Loucy (cell line): ENCODE data around the gene SMPX.

Experiments
- H2AFZ ChIP-seq: fragments of 200-600 bp; sonication (generic); 2 replicates; pipeline ENCODE4 v1.6.0; 2016; ENCODE audit warnings: antibody characterized with exemption, mild to moderate bottlenecking, low read length, moderate library complexity
- H3F3A ChIP-seq: fragments of 200-600 bp; 2 replicates; pipeline ENCODE4 v1.6.0; 2016; ENCODE audit warnings: antibody characterized with exemption, low read depth, mild to moderate bottlenecking
- H3K27me3 ChIP-seq: fragments of 200-600 bp; sonication (generic); 2 replicates; pipeline ENCODE4 v1.6.1; 2014; ENCODE audit warnings: low read length, mild to moderate bottlenecking; ENCODE audit not compliant: insufficient read depth, poor library complexity, severe bottlenecking
- H3K36me3 ChIP-seq: fragments of 200-600 bp; sonication (generic); 2 replicates; pipeline ENCODE4 v1.6.1; 2016; ENCODE audit warnings: low read length; ENCODE audit not compliant: insufficient read depth
- H3K4me1 ChIP-seq: fragments of 200-600 bp; sonication (generic); 2 replicates; pipeline ENCODE4 v1.5.1; 2014; ENCODE audit warnings: low read length, mild to moderate bottlenecking; ENCODE audit not compliant: insufficient read depth, poor library complexity, severe bottlenecking
- H3K4me2 ChIP-seq: fragments of 200-600 bp; sonication (generic); 2 replicates; pipeline ENCODE4 v1.6.0; 2014; ENCODE audit warnings: antibody characterized with exemption, low read length, low read depth, mild to moderate bottlenecking; ENCODE audit not compliant: poor library complexity, severe bottlenecking
- H3K4me3 ChIP-seq: fragments of 200-600 bp; sonication (generic); 2 replicates; pipeline ENCODE4 v1.5.1; 2014; ENCODE audit warnings: low read length, mild to moderate bottlenecking, mixed read lengths; ENCODE audit not compliant: poor library complexity, severe bottlenecking
- H3K79me2 ChIP-seq: fragments of 200-600 bp; sonication (generic); 2 replicates; pipeline ENCODE4 v1.6.1; 2014; ENCODE audit warnings: low read length; ENCODE audit not compliant: insufficient read depth
- H3K9ac ChIP-seq: fragments of 200-600 bp; sonication (generic); 2 replicates; pipeline ENCODE4 v1.6.0; 2014; ENCODE audit warnings: mild to moderate bottlenecking, low read depth, low read length, moderate library complexity; ENCODE audit not compliant: poor library complexity, severe bottlenecking
- H3K9me2 ChIP-seq: fragments of 200-600 bp; sonication (generic); replicated peaks from 2 replicates; pipeline ENCODE4 v1.6.1; 2016; ENCODE audit warnings: low read depth, low read length, mixed read lengths
- H3K9me3 ChIP-seq: fragments of 200-600 bp; sonication (generic); 2 replicates; pipeline ENCODE4 v1.6.1; 2014; ENCODE audit warnings: mild to moderate bottlenecking, antibody characterized with exemption, low read length, low read depth; ENCODE audit not compliant: insufficient read depth
- H4K20me1 ChIP-seq: fragments of 200-600 bp; sonication (generic); 2 replicates; pipeline ENCODE4 v1.6.0; 2014; ENCODE audit warnings: antibody characterized with exemption, low read length, mild to moderate bottlenecking; ENCODE audit not compliant: insufficient read depth, poor library complexity, severe bottlenecking
- CTCF ChIP-seq: fragments of 200-600 bp; sonication (generic); conservative IDR thresholded peaks from 2 replicates; pipeline ENCODE4 v1.5.1; 2014; ENCODE audit warnings: mild to moderate bottlenecking, antibody characterized with exemption, low read length
- EZH2phosphoT487 ChIP-seq: fragments of 200-600 bp; IDR thresholded peaks from 2 replicates; pipeline ENCODE4 v1.6.1; 2018; ENCODE audit warnings: antibody characterized with exemption, mild to moderate bottlenecking, moderate library complexity, borderline replicate concordance

The SMPX gene

GRCh38 chrX:21735038-21735767 is 22.7 kb downstream of the SMPX start:
- H3K4me2 ChIP-seq: no peak overlapping the region
- H2AFZ ChIP-seq: no peak overlapping the region
- no peaks in the 10 kb centered on the region for H3K4me1 ChIP-seq
- H3K79me2 ChIP-seq: no peaks in the 10 kb centered on the region
- no peaks in the 10 kb centered on the region for H3F3A ChIP-seq
- H3K4me3 ChIP-seq: no peak overlapping the region
- no peaks in the 10 kb centered on the region for H3K9me3 ChIP-seq
- H3K9ac ChIP-seq: no peak overlapping the region
- TF ChIP-seq CTCF (no peak), EZH2phosphoT487 (no peak)
- no peaks in the 10 kb centered on the region for H4K20me1 ChIP-seq
- H3K9me2 ChIP-seq: no peaks in the 10 kb centered on the region
- no peaks in the 10 kb centered on the region for H3K27me3 ChIP-seq
- H3K36me3 ChIP-seq: no peaks in the 10 kb centered on the region

GRCh38 chrX:21734175-21734574 is 23.7 kb downstream of the SMPX start:
- Histone ChIP-seq H3K4me3 (no peak overlapping the region), H3K79me2 (no peaks in the 10 kb centered on the region), H3F3A (no peaks in the 10 kb centered on the region), H2AFZ (no peak overlapping the region), H3K9me2 (no peaks in the 10 kb centered on the region), H4K20me1 (no peaks in the 10 kb centered on the region), H3K9ac (no peak overlapping the region), H3K4me1 (no peaks in the 10 kb centered on the region), H3K4me2 (no peak overlapping the region), H3K36me3 (no peaks in the 10 kb centered on the region), H3K27me3 (no peaks in the 10 kb centered on the region), H3K9me3 (no peaks in the 10 kb centered on the region)
- no peak for TF ChIP-seq CTCF
- TF ChIP-seq EZH2phosphoT487: no peak

DNA sequence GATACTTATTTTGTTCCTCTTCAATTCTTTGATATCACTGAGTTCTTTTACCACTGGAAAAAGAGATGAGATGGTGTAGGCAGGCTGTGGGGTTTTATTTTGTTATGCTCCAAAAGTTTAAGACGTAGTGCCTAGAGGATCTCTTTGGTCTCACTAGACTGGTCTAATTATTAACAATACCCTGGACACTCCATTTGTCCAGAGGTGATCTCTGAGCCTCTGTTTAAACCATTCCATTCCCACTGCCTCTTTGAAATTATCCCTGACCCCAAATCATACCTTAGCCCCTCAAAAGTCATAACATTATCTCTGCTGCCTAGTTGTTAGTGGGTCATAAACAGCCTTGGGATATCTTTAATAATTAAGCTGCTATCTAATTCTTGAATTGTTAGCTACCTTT is 24.2 kb downstream of the SMPX start:
- Histone ChIP-seq H3F3A (no peaks in the 10 kb centered on the region), H3K4me2 (no peak overlapping the region), H3K36me3 (no peaks in the 10 kb centered on the region), H3K9me2 (no peaks in the 10 kb centered on the region), H2AFZ (no peak overlapping the region), H3K9me3 (no peaks in the 10 kb centered on the region), H3K79me2 (no peaks in the 10 kb centered on the region), H3K4me1 (no peaks in the 10 kb centered on the region), H3K9ac (no peak overlapping the region), H4K20me1 (no peaks in the 10 kb centered on the region), H3K27me3 (no peaks in the 10 kb centered on the region), H3K4me3 (no peak overlapping the region)
- TF ChIP-seq EZH2phosphoT487 (no peak), CTCF (no peak)
